Tibial nerve (tissue), 4 donors: Measurements from ENCODE around the gene SYNGR1.

Experiments used
- CTCF ChIP-seq, 5 experiments: fragments of 200-600 bp in 3 of 5; fragments of 450-650 bp in 2 of 5; sonication (generic) in 3 of 5; IDR thresholded peaks; one replicate each; pipeline ENCODE4 v1.5.1; 2016 to 2019; ENCODE audit warnings: antibody characterized with exemption in 5 of 5, mild to moderate bottlenecking in 3 of 5, moderate library complexity in 2 of 5
- EP300 ChIP-seq, 2 donors: sonication (generic); formaldehyde crosslinking; IDR thresholded peaks; one replicate each; pipeline ENCODE4 v1.6.1; 2017; ENCODE audit warnings: antibody characterized with exemption in 2 of 2, mild to moderate bottlenecking in 1 of 2
- POLR2A ChIP-seq, 2 donors: fragments of 450-650 bp; IDR thresholded peaks; one replicate each; pipeline ENCODE4 v1.6.1; 2017; ENCODE audit warnings: antibody characterized with exemption in 2 of 2, mild to moderate bottlenecking in 2 of 2, moderate library complexity in 2 of 2

- TF ChIP-seq CTCF (IDR thresholded peaks at IDR 0.05) = no peak
- no peak for TF ChIP-seq POLR2A (IDR thresholded peaks at IDR 0.05)
- no peak for TF ChIP-seq EP300 (IDR thresholded peaks at IDR 0.05)
Observed at GRCh38 chr22:39367035-39367434, 17.2 kb downstream of the SYNGR1 start.
